GM18517 (cell line): ENCODE results near the gene CYP2W1.
"Not testable (repeated sequence)": the region's sequence is repeated elsewhere in the genome, so short reads cannot be mapped to it uniquely, and the experiment has no call there.

ENCODE experiments used
- ATAC-seq: cut with Tn5 transposase; IDR thresholded peaks from one replicate; pipeline ENCODE4 v1.9.1; 2021; ENCODE audit warnings: mild to moderate bottlenecking, moderate library complexity; ENCODE audit not compliant: unreplicated experiment

CYP2W1 gene

DNA sequence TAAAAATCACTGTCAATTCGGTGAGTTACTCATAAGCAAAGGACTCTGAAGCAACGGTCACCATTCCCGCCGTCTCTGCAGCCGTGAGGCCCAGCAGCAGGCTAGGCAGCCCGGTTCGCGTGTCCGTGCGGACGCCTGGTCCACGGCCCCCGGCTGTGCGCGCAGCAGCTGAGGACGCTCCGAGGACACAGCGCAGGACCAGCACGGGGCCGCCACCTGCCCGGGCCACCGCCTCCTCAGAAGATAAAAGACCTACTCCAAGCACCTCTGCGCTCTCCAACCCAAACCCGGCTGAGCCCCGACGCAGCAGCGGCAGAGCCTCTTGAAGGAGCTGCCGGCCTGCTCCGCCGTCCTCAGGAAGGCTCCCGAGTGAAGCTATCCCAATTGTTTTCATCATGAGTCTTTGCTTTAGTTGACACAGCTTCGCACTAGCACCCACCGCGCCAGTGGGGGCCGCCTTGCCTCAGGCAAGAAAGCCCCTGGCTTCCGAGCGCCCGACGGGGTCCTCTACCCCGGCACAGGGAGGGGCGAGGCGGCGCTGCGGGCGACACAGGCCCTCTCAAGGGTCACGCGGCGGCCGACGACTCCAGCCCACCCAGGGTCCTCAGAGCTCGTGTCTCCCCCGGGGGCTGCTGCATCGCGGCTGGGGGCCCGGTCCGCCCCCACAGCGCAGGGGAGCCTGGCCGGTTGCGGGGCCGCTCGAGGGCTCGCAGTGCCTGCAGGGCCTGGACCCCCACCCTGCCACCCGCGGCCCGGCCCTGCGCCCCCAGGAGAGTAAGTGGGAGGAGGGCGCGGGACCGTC lies 44.5 kb downstream of the CYP2W1 start:
- peak; percentile 1 for ATAC-seq

- ATAC-seq = peak; percentile 42
Measured at GRCh38 chr7:1028044-1028770, 45.2 kb downstream of the CYP2W1 start.

- ATAC-seq = no peak
Measured at GRCh38 chr7:1028775-1029636, 46.0 kb downstream of the CYP2W1 start.

GRCh38 chr7:1029637-1030443 lies 46.9 kb downstream of the CYP2W1 start:
- ATAC-seq = no peak

DNA sequence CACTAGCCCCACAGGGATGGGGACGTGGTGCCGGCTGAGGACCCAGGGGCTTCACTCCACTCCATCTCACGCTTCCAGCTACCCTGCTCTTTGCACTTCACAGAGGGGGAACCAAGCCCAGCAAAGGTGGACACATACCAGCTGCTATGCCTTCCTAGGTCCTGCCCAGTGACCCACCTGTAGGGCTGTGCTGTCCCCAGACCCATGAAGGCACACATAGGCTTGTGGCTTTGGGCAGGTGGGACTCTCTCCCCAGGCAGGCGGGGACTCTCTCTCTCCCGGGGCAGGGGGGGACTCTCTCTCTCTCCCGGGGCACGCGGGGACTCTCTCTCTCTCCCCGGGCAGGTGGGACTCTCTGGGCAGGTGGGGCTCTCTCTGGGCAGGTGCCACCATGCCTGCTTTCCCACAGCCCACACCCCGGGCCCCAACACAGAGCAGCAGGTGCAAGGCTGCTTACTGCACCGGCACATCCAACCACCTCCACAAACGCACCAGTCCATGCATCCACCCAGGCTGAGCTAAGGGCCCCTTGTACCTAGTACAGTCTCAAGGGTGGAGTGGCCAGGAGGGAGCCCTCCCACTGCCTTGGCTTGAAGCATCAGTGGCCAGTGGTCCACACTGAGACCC lies 47.6 kb downstream of the CYP2W1 start:
- no peak for ATAC-seq

DNA sequence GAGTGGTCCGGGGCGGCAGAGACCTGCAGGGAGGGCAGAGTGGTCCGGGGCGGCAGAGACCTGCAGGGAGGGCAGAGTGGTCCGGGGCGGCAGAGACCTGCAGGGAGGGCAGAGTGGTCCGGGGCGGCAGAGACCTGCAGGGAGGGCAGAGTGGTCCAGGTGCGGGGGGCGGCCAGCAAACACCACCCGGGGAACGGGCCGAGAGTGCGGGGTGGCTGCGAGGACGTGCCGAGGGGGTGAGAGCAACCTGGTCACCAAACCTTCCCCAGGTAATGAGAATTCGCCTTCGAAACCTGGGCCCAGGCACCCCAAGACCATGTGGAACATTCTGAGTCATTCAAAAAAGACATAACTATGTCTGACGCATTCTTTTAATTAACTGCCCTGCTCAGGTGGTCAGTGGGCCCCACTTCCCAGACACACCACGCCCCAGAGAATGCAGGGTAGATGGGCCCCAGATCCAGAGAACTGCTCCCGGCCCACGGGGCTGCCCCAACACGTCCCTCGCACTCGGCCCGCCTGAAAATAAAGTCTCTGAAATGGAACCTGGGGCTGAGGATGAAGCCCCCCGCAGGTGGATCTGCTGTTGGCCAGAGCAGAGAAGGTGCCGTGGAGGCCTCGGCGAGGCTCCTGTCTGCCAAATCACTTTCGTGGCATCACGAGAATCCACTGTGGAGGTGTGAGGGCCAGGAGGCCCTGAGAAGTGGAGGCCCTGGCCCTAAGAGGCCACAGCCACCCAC lies 48.9 kb downstream of the CYP2W1 start:
- no peak for ATAC-seq

- ATAC-seq = no peak
Measured at GRCh38 chr7:1032536-1033181, 49.7 kb downstream of the CYP2W1 start.

DNA sequence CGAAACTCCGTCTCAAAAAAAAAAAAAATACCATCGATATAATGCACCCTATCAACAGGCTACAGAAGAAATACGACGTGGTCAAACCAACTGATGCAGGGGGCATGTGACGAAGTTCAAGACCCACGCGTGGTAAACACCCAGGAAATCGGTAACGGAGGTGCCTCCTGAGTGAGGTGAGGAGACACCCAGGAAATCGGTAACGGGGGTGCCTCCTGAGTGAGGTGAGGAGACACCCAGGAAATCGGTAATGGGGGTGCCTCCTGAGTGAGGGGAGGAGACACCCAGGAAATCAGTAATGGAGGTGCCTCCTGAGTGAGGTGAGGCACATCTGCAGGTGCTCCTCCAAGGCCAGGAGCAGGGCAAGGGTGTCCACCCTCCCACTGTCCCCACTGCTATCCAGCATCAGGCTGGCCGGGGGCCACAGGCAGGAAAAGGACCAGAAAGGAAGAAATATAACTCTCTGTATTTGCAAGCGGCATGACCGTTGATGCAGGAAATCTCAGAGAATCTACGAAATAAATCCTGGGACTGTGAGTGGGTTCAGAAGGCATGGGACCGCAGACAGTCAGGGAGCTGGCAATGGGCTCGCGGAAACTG lies 50.7 kb downstream of the CYP2W1 start:
- ATAC-seq = no peak

DNA sequence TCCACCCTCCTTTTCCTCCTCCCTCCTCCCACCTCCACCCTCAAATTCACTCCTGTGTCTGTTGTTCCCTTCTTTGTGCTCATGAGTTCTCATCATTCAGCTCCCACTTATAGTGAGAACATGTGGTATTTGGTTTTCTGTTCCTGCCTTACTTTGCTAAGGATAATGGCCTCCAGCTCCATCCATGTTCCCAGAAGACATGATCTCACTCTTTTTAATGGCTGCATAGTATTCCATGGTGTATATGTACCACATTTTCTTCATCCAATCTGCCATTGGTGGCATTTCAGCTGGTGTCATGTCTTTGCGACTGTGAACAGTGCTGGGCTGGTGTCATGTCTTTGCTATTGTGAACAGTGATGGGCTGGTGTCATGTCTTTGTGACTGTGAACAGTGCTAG lies 51.8 kb downstream of the CYP2W1 start:
- ATAC-seq = not testable (repeated sequence)

GRCh38 chr7:1036164-1036928 lies 53.4 kb downstream of the CYP2W1 start:
- not testable (repeated sequence) for ATAC-seq
